ENCODE results near the gene ELMO3. TPM values are rescaled to one million over a fixed set of nuclear protein-coding genes. Genes with fewer than 3 reads are reported as not detected.

The ELMO3 gene
- total and polyA plus RNA-seq, 2 of the 13 experiments (the other 11 are each of a cell fraction or from before 2014, with no cell fraction given), result 2.6 to 4.0 TPM

GRCh38 chr16:67173808-67174705, 24.9 kb upstream of the ELMO3 start (continued):
- TF ChIP-seq TAF15 (IDR thresholded peaks at IDR 0.05; ENCODE audit: low read depth, low read length, poor library complexity, severe bottlenecking) (peak; percentile 92), ZNF841 (CRISPR knock-in tag; IDR thresholded peaks at IDR 0.05; ENCODE audit: borderline replicate concordance) (0 out of 2 replicates have a peak, but pooled peaks have one; percentile 75), ZNF33A (CRISPR knock-in tag; IDR thresholded peaks at IDR 0.05; ENCODE audit: borderline replicate concordance) (0 out of 2 replicates have a peak, but pooled peaks have one; percentile 79), MIER3 (CRISPR knock-in tag; IDR thresholded peaks at IDR 0.05; ENCODE audit: borderline replicate concordance) (peak; percentile 76; the same call in 1 of the 2 replicates), KLF12 (CRISPR knock-in tag; IDR thresholded peaks at IDR 0.05; ENCODE audit: borderline replicate concordance) (peak; percentile 83; the same call in 1 of the 2 replicates), KDM4B (CRISPR knock-in tag; IDR thresholded peaks at IDR 0.05) (peak; percentile 64; the same call in 1 of the 2 replicates), ZNF451 (CRISPR knock-in tag; IDR thresholded peaks at IDR 0.05) (peak; percentile 95), CBX1 (IDR thresholded peaks at IDR 0.05; ENCODE audit: low read depth) (peak; percentile 80), FOXK1 (CRISPR knock-in tag; IDR thresholded peaks at IDR 0.05; ENCODE audit: borderline replicate concordance, low read depth) (peak; percentile 58; the same call in 1 of the 2 replicates), ZNF674 (CRISPR knock-in tag; IDR thresholded peaks at IDR 0.05; ENCODE audit: low read depth) (0 out of 2 replicates have a peak, but pooled peaks have one; percentile 11), RFX1 (IDR thresholded peaks at IDR 0.05) (no peak), ZNF296 (CRISPR knock-in tag; conservative IDR thresholded peaks at IDR 0.05) (peak; percentile 71; the same call in 1 of the 2 replicates), ZNF609 (CRISPR knock-in tag; IDR thresholded peaks at IDR 0.05; ENCODE audit: borderline replicate concordance) (peak; percentile 81), ZNF354B (CRISPR knock-in tag; IDR thresholded peaks at IDR 0.05) (peak; percentile 92; the same call in 1 of the 2 replicates), NFE2L1 (CRISPR knock-in tag; IDR thresholded peaks at IDR 0.05; ENCODE audit: borderline replicate concordance) (peak; percentile 68; the same call in 1 of the 2 replicates), ZNF280B (CRISPR knock-in tag; IDR thresholded peaks at IDR 0.05; ENCODE audit: borderline replicate concordance) (peak; percentile 97)
- TF ChIP-seq, protein P1, sequence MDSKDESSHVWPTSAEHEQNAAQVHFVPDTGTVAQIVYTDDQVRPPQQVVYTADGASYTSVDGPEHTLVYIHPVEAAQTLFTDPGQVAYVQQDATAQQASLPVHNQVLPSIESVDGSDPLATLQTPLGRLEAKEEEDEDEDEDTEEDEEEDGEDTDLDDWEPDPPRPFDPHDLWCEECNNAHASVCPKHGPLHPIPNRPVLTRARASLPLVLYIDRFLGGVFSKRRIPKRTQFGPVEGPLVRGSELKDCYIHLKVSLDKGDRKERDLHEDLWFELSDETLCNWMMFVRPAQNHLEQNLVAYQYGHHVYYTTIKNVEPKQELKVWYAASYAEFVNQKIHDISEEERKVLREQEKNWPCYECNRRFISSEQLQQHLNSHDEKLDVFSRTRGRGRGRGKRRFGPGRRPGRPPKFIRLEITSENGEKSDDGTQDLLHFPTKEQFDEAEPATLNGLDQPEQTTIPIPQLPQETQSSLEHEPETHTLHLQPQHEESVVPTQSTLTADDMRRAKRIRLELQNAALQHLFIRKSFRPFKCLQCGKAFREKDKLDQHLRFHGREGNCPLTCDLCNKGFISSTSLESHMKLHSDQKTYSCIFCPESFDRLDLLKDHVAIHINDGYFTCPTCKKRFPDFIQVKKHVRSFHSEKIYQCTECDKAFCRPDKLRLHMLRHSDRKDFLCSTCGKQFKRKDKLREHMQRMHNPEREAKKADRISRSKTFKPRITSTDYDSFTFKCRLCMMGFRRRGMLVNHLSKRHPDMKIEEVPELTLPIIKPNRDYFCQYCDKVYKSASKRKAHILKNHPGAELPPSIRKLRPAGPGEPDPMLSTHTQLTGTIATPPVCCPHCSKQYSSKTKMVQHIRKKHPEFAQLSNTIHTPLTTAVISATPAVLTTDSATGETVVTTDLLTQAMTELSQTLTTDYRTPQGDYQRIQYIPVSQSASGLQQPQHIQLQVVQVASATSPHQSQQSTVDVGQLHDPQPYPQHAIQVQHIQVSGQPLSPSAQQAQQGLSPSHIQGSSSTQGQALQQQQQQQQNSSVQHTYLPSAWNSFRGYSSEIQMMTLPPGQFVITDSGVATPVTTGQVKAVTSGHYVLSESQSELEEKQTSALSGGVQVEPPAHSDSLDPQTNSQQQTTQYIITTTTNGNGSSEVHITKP (CRISPR knock-in tag; IDR thresholded peaks at IDR 0.05; ENCODE audit: low read depth), result peak; percentile 22; the same call in 1 of the 2 replicates

Data from HepG2 (cell line).